Upper lobe of left lung (tissue), 4 donors: ENCODE data around the gene COQ7.

Experiments
- CTCF ChIP-seq, 6 experiments: fragments of 450-650 bp in 4 of 6; fragments of 200-600 bp in 2 of 6; sonication (generic) in 2 of 6; IDR thresholded peaks; one replicate each; pipeline ENCODE4 v1.5.1; 2016 to 2019; ENCODE audit warnings: antibody characterized with exemption in 6 of 6
- EP300 ChIP-seq, 4 donors: sonication (generic); formaldehyde crosslinking; IDR thresholded peaks; one replicate each; pipeline ENCODE4 v1.5.1; 2017; ENCODE audit warnings: antibody characterized with exemption in 4 of 4, control low read depth in 2 of 4
- POLR2A ChIP-seq, 4 donors: fragments of 450-650 bp; IDR thresholded peaks; one replicate each; pipeline ENCODE4 v1.5.1; 2016 to 2017; ENCODE audit warnings: antibody characterized with exemption in 4 of 4, mild to moderate bottlenecking in 2 of 4
- POLR2AphosphoS5 ChIP-seq, 2 donors: sonication (generic); formaldehyde crosslinking; IDR thresholded peaks; one replicate each; pipeline ENCODE4 v1.5.1; 2017; ENCODE audit warnings: antibody characterized with exemption in 2 of 2

- no peak for TF ChIP-seq CTCF (IDR thresholded peaks at IDR 0.05)
- no peak for TF ChIP-seq POLR2AphosphoS5 (IDR thresholded peaks at IDR 0.05)
- no peak for TF ChIP-seq POLR2A (IDR thresholded peaks at IDR 0.05)
- no peak for TF ChIP-seq EP300 (IDR thresholded peaks at IDR 0.05)
Observed at GRCh38 chr16:19093631-19094541, 26.5 kb downstream of the COQ7 start.
